ENCODE data around the gene CCDC149.

CCDC149 gene

GRCh38 chr4:24840826-24841543 lies 71.9 kb downstream of the CCDC149 start:
- no peak for DNase-seq (ENCODE audit: low spot score)

- DNase-seq (ENCODE audit: low spot score): no peak
These were observed 72.5 kb downstream of the CCDC149 start for GRCh38 chr4:24840362-24840761.

- DNase-seq (ENCODE audit: low spot score): no peak
These were observed 75.1 kb downstream of the CCDC149 start for GRCh38 chr4:24837781-24838180.

- DNase-seq (ENCODE audit: low spot score): no peak
These were observed 75.5 kb downstream of the CCDC149 start for GRCh38 chr4:24837336-24837735.

DNA sequence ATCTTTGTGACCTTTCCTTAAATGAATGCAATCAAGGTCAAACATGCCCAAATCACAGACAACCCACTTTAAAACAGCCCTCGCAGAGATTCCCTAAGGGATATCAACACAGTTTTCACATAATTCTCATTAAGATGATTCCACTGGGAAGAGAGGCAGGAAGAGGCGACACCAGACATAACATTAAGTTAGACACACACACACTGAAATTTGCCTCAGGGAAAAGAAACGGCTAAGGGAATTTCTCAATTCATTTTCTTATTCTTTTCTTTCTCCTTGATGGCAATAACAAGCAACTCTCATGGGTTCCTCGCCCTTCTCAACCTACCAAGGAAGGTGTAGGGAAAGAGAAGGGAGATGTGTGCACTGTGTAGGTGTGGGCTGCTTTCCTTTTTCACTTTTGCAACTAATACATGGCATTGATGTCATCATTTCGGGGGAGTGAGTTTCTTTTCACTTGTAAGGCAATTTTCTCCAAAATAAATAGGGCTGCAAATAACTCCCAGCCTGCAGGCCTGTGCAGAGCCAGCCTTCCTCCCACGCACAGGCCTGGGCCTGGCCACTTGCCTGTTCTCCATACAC lies 76.1 kb downstream of the CCDC149 start:
- DNase-seq (ENCODE audit: low spot score): no peak

DNA sequence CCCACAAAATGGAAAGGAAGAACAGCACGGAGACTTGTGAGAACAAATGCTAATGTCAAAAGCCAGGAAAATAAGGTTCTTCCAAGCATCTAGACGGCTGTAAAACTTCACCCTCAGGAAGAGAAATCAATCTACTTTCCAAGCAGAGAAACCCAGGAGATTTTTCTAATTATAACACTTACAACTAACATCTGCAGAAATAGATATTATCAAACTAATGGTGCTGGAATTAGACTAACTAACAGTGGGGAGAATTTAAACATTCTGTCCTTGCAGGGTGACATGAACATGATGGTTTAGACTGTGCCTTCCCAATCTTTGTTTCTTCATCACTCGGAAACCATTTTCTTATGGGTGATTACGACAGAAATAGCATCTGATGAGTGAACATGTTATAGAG lies 77.1 kb downstream of the CCDC149 start:
- no peak for DNase-seq (ENCODE audit: low spot score)

- no peak for DNase-seq (ENCODE audit: low spot score)
These were observed 81.2 kb downstream of the CCDC149 start for GRCh38 chr4:24831637-24832036.

- DNase-seq (ENCODE audit: low spot score): no peak
These were observed 88.1 kb downstream of the CCDC149 start for GRCh38 chr4:24824720-24825119.

GRCh38 chr4:24820541-24820940 lies 92.3 kb downstream of the CCDC149 start:
- DNase-seq (ENCODE audit: low spot score): no peak

GRCh38 chr4:24816797-24817196 lies 96.0 kb downstream of the CCDC149 start:
- DNase-seq (ENCODE audit: low spot score): no peak

- no peak for DNase-seq (ENCODE audit: low spot score)
These were observed 99.1 kb downstream of the CCDC149 start for GRCh38 chr4:24813732-24814131.

GRCh38 chr4:24810871-24811631 lies 101.8 kb downstream of the CCDC149 start:
- DNase-seq (ENCODE audit: low spot score): no peak

- no peak for DNase-seq (ENCODE audit: low spot score)
These were observed 102.9 kb downstream of the CCDC149 start for GRCh38 chr4:24809815-24810405.

- no peak for DNase-seq (ENCODE audit: low spot score)
These were observed 103.5 kb downstream of the CCDC149 start for GRCh38 chr4:24809376-24809775.

DNA sequence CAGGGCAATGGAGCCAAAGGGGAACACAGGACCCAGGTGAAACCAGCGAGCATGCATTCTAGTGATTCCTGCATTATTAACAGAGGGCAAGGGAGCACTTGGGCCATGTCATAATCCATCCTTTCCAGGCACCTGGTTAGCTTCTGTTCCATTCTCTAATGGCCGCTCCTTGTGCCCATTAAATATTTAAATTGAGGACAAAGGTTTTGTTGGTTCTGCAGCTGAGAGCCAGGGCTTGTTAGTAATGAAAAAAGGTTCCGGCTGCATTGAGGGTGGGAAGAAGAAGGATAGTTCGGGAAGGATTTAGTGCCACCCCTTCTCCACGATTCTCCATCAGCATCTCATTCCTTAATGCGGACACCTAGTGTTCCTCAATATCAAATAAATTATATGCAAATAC lies 103.9 kb downstream of the CCDC149 start:
- no peak for DNase-seq (ENCODE audit: low spot score)

DNA sequence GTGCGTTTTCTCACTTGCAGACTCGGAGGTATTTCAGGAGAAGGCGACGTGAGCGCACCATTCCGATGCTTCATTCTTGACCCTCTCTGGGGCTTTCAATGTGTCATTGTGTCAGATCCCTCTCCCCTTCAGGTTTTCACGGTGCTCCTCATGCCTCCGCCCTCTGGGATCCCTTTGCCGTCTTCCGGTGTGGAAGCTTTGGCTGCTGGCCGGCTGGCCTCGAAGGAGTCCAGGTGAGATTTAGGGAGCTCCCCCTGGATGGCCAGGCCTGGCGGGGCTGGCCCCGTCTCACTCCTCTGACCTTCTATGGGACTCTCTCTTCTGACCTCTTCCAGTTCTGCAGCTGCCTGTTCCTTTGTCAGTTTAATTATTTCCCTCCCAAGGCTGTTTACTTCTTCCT lies 104.6 kb downstream of the CCDC149 start:
- DNase-seq (ENCODE audit: low spot score): no peak

- no peak for DNase-seq (ENCODE audit: low spot score)
These were observed 105.2 kb downstream of the CCDC149 start for GRCh38 chr4:24807611-24808010.

- no peak for DNase-seq (ENCODE audit: low spot score)
These were observed 106.4 kb downstream of the CCDC149 start for GRCh38 chr4:24806206-24806990.

- no peak for DNase-seq (ENCODE audit: low spot score)
These were observed 107.3 kb downstream of the CCDC149 start for GRCh38 chr4:24805566-24805965.

GRCh38 chr4:24805067-24805466 lies 107.8 kb downstream of the CCDC149 start:
- DNase-seq (ENCODE audit: low spot score): no peak

- DNase-seq (ENCODE audit: low spot score): no peak
These were observed 110.2 kb downstream of the CCDC149 start for GRCh38 chr4:24802648-24803047.

Measured in left forelimb (tissue), 1 donor.